Left lobe of liver (tissue), 1 donor: ENCODE measurements around the gene CEACAM5. TPM values are rescaled to one million over a fixed set of nuclear protein-coding genes. Genes with fewer than 3 reads are reported as not detected.

Experiments used
- total RNA-seq: library from RNA; stranded (reverse); gene quantifications from one replicate; pipeline ENCODE4 v1.2.1, GENCODE V29; 2021
- donor health status: DM: no; HTN: yes; CAD: no.

The CEACAM5 gene
- total RNA-seq, 1 donor from 2014 or later: 0.81 TPM

Other genes with a start within 250 kb of the CEACAM5 start
- gene CEACAM21, start 132.5 kb upstream of the CEACAM5 start, total RNA-seq: 0.40 TPM
- gene CEACAM4, start 81.6 kb upstream of the CEACAM5 start, total RNA-seq: 0.25 TPM
- not detected for gene CEACAM7, start 20.4 kb upstream of the CEACAM5 start, total RNA-seq
- gene CEACAM6, start 46.9 kb downstream of the CEACAM5 start, total RNA-seq: 0.58 TPM
- 0.35 TPM for gene CEACAM3, start 88.0 kb downstream of the CEACAM5 start, total RNA-seq
- not detected for gene LYPD4, start 136.1 kb downstream of the CEACAM5 start, total RNA-seq
- not detected for gene DMRTC2, start 136.4 kb downstream of the CEACAM5 start, total RNA-seq
- 519 TPM for gene RPS19, start 151.6 kb downstream of the CEACAM5 start, total RNA-seq
- 0.55 TPM for gene CD79A, start 168.7 kb downstream of the CEACAM5 start, total RNA-seq
- gene ARHGEF1, start 174.6 kb downstream of the CEACAM5 start, total RNA-seq: 37.4 TPM
- gene ERFL, start 219.8 kb downstream of the CEACAM5 start, total RNA-seq: not detected